ENCODE data around the gene TBC1D20.
A peak's percentile ranks its signal among the peaks of the same experiment; 100 is the strongest.

Gene TBC1D20

DNA sequence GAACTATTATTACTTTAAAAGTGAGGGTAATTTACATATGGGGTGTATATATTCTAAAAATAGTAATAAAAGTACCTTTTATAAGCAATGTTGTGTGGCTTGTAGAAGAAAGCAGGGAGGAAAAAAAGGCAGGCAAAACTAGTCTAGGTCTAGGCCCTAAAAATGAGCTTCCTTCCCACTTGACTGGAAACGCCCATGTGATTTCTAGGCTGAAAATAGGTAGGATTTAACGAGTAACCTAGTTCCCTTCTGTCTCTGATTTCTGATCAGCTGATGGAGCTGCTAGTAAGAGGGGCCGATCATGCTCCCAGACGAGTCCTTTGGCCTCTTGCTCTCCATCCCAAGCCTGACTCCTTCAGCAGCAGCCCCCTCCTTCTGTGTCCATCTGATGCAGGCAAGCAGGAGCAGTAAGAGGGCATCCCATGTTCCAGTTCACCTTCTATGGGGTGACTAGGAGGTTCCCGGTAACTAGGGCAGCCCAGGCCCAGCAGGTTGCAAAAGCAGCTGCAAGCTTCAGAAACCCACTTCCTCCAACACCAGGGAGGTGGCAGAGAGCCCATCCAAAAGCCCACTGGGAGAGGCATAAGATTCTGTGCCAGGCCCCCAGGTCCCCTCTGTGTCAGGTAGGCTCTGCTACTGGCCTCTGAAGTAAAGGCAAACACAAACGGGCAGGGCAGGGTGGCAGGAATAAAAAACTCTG, 24.4 kb downstream of the TBC1D20 start:
- no peak for DNase-seq

DNA sequence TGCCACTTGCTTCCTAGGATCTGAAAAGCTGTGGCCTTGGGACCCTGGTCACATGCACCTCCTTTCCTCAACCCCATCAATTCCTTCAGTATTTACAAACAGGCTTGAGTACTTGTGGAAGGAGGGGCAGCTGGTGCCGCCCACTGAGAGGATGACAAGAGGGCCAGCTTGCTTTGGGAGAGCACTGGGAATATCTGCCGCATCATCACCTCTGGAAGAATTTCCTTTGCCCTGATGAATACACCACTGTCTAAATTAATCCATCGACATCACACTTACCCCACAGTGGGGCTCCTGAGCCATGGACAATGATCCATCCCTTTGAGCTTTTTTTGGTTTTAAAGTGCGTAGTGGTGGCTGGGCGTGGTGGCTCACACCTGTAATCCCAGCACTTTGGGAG, 25.9 kb downstream of the TBC1D20 start:
- no peak for DNase-seq

DNA sequence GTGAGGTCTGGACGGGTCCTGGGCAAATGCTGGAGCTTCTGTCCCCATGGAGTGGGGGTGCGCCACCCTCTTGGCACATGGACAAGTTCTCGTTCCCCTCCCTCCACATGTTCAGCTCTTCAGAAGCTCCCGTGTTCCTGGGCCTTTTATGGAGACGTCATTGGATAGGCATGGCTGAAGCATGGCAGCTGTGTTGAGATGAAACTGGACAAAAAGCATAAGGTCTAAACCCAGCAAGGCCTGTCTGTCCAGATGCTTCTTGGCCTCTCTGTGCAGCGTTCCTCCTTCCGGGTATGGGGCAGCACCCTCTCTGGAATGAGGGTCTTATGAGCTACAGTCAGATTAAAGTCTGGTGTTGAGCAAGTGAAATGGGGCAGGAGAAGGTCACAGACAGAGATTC, 26.8 kb downstream of the TBC1D20 start:
- DNase-seq, result no peak

DNA sequence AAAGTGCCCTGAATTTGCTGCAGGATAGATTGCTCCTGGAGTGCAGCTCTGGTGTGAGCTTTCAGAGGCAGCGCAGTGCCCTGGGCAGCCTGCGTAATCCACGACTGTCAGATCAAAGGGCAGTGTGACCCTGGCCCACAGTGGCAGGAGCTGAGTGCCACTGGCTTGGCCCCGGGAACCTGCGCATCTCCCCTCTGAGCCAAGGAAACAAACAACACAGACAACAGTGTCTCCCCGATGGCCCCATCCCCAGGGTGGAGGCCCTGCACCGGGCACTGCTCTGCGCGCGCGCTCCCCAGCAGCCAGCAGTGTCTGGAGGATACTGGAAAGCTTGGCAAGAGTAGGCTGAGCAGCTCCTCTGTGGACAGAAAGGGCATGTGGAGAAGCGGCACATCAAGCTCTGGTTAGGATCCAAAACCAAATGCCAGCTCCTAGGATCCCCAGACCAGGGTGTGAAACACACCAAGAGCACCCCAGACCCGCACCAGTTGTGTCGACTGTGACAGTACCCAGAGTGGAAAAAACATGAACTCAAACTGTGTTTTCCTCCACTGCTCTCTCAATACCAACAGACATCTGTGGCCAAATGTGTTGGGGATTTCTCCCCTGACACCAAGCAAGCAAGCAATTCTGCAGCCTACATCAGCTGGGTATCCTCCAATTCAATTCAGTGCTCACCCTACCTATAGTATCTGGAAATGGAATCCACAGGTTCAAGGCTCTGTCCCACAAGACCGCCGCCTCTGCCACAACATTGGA, 27.5 kb downstream of the TBC1D20 start:
- no peak for DNase-seq

DNA sequence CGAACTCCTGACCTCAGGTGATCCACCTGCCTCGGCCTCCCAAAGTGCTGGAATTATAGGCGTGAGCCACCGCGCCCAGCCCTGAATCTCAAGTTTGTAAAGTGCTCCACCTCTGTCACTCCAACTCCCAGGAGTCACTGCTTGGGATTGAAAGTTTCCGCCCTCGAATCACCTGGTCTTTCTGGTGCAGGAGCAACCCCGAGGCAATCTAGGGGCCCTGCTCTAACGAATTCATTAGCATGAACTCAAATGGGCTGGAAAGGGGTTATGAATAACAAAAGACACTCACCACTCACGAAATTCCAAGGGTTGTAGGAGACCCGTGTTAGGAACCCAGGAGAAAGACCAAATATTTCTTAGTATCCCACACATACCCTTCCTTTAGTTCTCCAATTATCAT, 28.1 kb downstream of the TBC1D20 start:
- DNase-seq, result no peak

DNA sequence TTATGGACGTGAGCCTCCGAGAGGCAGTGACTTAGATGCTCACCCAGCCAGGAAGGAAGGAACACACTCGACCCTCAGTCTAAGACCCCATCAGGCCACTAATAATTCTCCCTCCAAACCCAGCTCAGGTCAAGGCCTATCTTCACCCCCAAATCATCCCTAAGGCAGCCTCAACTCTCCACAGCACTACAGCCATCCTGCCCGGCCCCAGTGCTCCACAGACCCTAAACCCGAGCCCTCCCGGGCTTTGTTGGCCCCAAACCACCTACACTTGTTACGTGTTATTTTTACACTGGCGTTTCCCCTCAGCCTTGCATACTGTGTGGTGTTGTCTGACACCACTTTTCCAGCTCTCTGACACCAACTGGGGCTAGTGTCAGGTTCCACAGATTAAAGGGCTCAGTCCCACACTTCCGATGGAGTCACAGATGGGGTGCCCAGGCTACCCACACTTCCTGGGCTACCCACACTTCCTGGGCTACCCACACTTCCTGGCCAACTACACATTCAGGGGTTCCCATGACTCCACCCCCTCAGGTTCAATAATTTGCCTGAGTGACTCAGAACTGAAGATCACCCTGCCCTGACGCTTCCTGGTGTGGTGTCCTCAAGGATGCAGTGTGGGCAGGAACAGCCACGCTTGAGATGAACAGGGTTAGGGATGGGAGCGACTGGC, 28.9 kb downstream of the TBC1D20 start:
- DNase-seq, result no peak

DNA sequence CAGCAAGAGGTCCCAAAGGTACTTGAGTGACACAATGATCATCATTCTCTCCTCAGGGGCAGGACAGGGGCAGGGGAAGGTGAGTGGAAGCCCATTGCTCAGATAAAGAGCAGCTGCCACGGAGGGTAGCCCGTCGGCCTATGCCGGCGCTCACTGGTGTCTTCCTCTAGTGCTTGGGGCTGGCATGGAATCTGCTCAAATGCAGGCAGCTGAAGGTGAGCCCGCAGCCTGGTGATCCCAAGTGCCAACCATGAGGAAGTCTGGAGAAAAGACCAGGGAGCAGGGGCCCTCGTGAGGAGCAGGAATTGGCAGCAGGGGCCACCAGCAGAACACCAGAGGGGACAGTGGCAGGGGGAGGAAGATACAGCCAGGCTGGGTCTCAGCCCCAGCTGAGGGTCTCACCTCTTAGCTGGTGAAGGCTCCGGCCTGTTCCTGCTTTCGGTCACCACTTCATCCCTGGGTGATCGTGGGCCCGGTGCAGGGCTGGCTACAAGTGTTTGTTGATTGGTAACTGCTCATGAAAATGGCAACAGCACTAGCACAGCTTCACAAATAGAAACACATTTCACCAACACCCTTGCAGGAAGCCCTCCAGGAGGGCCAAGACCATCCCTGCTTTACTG, 29.5 kb downstream of the TBC1D20 start:
- DNase-seq, result no peak

DNA sequence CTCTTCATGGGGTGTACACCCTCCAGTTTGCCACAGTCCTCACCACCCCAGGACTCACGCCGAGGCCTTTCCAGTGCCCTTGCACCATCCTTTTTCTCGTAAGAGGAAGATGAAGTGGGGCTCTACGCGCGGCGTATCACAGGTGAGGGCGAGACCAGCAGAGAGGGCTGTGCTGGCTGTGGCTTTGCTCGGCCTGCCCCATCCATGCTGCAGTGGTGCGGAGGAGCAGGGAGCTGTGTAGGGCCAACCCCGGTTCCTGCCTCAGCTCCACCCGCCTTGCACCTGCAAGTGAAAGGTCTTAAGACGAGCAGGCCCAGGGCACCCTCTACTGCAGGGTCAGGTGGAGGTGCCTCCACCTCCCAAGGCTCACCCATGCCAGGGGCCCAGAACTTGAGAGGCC, 30.1 kb downstream of the TBC1D20 start:
- DNase-seq, result no peak

DNA sequence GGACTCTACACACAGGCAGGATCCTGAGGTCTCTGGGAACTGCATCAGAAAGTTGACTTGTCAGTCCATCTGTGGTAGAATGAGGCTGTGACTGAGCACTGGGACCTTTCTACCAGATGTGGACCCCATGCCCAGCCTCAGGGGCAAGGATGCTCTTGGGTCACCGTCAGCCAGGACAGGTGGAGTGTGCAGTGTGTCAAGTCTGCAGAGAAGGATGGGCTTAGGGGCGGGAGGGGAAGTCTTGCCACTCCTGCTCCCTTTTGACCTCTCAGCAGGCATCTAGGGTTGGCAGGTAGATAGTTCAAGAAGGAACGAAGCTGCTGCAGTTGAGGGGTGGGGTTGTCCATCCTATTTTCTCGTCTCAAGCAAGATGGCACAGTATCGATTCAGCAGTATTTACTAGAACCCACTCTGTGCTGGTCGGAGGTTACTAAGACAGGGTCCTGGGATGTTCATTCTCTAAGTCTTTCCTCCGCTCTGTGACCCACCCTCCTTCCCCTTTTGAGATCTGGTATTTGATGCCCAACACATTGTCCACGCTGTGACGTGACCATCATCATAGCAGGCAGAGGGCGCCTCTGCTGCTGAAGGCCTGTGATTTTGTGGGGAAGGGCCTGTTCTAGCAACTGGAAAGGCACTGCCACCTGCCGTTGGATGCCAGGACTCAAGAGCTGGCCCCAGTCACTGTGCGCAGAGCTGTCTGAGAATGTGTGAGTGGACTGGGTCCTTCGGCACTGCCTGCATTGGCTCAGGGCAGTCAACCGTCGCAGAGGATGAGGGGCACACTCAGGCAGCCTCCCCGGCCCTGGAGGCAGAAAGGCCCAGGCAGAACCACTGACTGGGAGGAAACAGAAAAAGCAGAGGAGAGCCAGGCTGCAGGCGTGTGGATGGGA, 31.1 kb downstream of the TBC1D20 start:
- peak; percentile 33 for DNase-seq

DNA sequence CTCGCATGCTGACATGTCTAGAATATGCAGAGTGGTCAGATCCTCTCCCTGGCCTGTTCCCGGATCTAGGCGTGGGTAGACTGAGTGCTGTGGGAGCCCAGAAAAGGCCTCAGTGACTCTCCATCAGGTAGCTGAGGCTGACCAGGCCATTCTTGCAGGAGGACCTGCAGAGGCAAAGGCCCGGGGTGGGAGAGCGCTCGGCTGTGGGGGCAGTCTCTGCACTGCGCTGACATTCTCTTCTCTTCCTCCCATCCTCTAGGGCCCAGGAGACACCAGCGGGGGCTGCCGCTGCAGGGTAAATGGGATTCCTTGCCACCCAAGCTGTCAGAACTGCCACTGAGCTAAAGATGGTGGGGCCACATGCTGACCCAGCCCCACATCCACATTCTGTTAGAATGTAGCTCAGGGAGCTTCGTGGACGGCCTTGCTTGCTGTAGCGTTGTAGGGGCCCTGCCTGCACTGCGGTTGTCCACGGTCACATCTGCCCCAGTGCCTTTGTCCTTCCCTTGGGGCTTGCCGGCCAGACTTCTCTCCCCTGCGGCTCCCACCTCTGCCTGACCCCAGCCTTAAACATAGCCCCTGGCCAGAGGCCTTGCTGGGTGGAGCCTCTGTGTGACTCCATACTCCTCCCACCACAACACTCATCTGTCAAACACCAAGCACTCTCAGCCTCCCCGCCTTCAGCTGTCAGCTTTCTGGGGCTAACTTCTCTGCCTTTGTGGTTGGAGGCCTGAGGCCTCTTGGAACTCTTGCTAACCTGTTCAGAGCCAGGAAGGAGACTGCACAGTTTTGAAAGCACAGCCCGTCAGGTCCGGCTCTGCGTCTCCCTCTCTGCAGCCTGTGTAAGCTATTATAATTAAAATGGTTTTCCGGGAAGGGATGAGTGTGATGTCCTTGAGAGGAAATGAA, 32.0 kb downstream of the TBC1D20 start:
- DNase-seq, result no peak

DNA sequence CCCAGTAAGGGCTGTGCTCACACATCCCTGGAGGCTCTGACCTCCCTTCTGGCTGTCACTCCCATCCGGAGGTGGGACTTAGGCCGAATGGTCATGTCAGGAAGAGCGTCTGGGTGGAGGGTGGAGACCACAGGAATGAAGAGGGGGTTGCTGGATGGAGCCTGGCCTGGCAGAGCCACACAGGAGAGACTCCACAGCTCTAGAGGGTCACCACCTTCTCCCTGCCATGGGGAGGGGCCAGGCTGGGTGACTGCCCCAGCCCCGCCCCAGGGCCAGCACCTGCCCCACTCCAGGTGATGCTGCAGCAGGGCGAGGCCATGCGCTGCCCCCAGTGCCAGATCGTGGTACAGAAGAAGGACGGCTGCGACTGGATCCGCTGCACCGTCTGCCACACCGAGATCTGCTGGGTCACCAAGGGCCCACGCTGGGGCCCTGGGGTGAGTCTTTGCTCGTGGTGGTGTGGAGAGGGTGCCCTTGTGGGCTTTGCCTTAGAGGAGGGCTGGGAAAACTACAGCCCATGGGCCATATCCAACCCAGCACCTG, 33.6 kb downstream of the TBC1D20 start:
- DNase-seq, result no peak

DNA sequence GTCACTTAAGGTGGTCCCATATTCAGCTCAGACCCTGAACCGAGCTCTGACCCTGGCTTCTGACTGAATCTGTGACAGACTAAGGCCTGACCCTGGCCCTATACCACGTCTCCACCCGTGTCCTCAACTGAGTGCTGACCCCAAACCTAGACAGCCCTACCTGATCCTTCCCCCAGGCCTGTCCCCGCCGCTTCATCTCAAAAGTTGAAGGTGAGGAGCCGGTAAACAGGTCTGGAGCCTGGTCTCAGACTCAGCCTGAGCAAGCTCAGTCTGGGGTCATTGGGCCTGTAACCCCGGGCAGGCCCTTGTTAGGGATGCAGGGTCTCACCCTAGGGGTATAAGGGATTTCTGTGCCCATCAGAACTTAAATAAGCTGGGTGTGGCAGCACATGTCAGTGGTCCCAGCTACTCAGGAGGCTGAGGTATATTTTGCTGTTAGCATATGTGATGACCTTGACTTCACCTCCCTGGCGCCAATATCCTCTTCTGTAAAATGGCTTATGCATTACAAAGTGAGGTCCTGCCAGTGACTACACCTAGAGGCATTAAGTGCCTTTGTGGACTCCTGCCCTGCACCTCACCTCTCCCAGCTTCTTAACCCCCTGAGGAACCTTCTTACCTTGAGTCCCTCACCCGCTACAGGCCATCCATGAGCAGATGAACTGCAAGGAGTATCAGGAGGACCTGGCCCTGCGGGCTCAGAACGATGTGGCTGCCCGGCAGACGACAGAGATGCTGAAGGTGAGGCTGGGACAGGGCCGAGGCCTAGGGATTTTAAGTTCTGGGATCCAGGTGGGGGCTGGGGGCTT, 34.3 kb downstream of the TBC1D20 start:
- DNase-seq, result no peak

DNA sequence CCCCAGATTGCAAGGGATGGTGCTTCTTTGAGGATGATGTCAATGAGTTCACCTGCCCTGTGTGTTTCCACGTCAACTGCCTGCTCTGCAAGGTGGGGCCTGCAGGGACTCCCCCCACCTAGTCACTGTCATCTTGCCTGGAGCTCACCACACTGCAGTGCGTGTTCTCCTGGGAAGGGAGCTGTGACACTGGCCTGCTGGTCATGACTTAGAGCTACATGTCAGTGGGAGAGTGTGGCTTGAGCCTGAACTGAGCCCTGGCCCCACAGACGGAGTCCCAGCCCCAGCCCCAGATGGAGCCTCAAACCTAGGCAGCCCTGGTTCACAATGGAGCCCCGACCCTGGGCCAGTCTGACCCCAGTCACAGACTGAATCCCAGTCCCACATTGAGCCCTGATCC, 34.9 kb downstream of the TBC1D20 start:
- no peak for DNase-seq

DNA sequence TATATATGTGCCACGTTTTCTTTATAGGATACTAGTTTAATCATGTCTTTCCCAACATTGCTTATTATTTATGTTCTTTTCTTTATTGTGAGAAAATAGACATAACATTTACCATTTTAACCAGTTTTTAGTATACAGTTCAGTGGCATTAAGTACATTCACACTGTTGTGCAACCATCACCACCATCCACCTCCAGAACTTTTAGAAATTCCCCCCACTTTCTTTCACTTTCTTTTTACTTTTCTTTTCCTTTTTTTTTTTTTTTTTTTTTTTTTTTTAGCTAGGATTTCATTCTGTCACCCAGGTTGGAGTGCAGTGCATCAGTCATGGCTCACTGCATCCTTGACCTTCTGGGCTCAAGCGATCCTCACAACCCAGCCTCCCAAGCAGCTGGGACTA, 35.8 kb downstream of the TBC1D20 start:
- DNase-seq, result no peak

DNA sequence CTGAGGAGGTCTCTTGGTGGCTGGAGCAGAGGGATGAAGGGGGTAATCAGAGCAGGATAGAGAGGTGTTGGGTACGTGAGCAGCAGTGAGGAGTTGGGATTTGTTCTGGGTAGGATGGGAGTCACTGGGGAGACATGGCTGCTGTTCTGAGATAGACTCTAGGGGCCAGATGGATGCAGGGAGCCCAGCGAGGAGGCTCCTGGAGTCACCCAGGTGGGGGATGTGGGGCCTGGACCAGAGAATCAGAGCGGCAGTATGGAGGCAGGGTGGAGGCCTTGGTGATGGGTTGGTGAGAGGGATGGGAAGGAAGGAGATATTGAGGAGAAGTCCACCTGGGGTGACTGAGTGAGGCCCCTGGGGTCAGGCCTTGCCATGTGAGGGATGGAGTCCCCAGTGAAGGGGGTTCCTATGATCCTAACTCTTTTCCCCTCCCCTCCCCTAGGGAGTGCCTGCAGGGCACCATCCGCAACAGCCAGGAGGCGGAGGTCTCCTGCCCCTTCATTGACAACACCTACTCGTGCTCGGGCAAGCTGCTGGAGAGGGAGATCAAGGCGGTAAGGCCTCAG, 40.6 kb downstream of the TBC1D20 start:
- DNase-seq, result no peak

DNA sequence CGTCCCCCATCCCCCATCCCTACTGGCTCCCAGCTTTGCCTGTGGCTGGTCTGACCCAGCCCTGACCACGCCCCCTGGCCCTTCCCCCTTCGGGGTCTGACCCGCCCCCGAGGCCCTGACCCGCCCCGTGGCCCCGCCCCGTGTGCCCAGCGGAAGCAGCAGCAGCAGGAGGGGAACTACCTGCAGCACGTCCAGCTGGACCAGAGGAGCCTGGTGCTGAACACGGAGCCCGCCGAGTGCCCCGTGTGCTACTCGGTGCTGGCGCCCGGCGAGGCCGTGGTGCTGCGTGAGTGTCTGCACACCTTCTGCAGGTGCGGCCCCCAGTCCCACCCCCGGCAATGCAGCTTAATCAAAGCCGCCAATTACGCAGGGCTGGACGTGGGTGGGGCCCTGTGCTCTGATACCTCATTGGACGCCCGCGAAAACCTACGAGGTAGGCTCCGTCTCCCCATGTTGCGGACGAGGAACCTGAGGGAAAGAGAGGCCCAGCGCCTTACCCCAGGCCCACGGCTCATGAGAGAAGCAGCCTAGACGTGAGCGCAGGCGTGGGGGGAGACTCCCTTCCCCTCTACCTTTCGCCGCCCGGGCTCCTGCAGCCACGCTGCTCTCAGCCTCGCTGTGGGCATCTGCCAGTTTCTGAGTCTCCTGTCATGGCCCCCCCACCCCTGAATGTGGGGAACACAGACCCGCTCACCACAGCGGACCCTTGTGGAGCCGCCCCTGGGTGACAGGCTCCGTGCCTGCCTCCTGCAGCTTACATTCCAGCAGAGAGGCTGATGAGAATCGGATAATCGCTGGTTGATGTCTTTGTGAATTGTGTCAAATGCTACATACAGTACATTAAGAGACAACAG, 41.4 kb downstream of the TBC1D20 start:
- no peak for DNase-seq

DNA sequence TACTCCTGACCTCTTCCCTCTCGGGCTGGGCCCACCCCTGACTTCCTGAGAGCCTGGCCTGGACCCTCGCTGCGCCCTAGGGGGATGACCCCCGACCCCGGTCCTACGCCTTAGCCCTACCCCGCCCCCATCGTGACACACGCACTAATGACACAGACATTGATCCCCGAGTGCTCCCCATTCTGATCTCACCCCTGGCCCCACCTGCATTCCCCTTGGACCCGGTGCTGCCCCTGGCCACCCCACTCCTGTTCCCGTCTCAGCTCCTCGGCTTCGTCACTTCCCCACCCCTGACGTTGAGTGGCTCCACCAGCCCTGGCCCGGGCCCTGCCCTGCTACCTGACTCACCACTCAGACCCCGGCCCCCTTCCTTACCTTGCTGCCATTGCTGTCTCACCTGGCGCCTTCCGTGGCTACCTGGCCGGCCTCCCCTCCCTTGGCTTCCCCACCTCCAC, 42.1 kb downstream of the TBC1D20 start:
- DNase-seq, result no peak

DNA sequence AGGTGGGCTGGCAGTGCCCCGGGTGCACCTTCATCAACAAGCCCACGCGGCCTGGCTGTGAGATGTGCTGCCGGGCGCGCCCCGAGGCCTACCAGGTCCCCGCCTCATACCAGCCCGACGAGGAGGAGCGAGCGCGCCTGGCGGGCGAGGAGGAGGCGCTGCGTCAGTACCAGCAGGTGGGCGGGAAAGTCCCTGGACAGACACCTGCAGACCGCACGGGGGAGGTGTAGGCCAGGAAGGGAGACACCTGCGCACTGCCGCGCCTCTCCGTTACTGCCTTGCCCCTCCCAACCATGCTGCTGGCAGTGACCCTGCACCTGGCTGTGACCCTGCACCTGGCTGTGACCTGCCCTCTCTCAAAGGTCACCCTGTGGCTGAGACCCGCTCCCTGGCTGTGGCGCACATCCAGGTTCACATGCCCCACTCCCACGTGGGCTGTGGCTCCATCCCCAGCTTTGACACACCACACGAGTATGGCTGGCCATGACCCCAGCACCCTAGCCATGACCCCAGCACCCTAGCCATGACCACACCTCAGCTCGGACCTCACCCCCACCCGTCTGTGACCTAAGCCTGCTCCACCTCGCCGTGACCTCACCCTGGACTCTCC, 42.7 kb downstream of the TBC1D20 start:
- peak; percentile 65 for DNase-seq

Data from NCI-H2107 (cell line).